ENCODE data around the gene HS6ST3.

GRCh38 chr13:96072392-96072791, 17.5 kb upstream of the HS6ST3 start:
- TF ChIP-seq CTCF (IDR thresholded peaks at IDR 0.05) (no peak), POLR2A (IDR thresholded peaks at IDR 0.05) (no peak)

All from adrenal gland (tissue), 5 donors.